Measurements from ENCODE around the gene FEM1C.

Gene FEM1C

GRCh38 chr5:115544436-115545350 is at the start of gene FEM1C (continued):
- peak; percentile 68; the same call in 1 of the 2 replicates for TF ChIP-seq ZNF394 (tag by site-specific recombination; IDR thresholded peaks at IDR 0.05; ENCODE audit: borderline replicate concordance)
- 0 out of 2 replicates have a peak, but pooled peaks have one; percentile 12 for TF ChIP-seq ZNF19 (tag by site-specific recombination; IDR thresholded peaks at IDR 0.05; ENCODE audit: low read depth)
- 0 out of 2 replicates have a peak, but pooled peaks have one; percentile 20 for TF ChIP-seq BCL11A (tag by site-specific recombination; IDR thresholded peaks at IDR 0.05; ENCODE audit: low read depth)
- TF ChIP-seq BCL6B (tag by site-specific recombination; IDR thresholded peaks at IDR 0.05): no peak
- TF ChIP-seq ZNF530 (tag by site-specific recombination; IDR thresholded peaks at IDR 0.05; ENCODE audit: low read depth): no peak

GRCh38 chr5:115589043-115589442 is 44.5 kb upstream of the FEM1C start:
- ChIA-PET POLR2A (no interaction called here), CTCF (interaction anchor here (0.5 to 5.2 kb wide), 6 partner anchors 13 to 479 kb away, joined by 3 to 23 read pairs (median 3); no protein-coding TSS in a partner anchor)
- Histone ChIP-seq H3K36me3 (ENCODE audit: control insufficient read depth in 2 of 2, insufficient read depth in 1 of 2, low read length in 2 of 2) (no peaks in the 10 kb centered on the region), H3K4me1 (ENCODE audit: control insufficient read depth, insufficient read depth, low read length) (no peaks in the 10 kb centered on the region), H3K9me3 (ENCODE audit: control insufficient read depth, insufficient read depth, low read depth, low read length) (no peaks in the 10 kb centered on the region), H3K27ac (ENCODE audit: extremely low read depth, low read depth, low read length) (no peak overlapping the region), H3K4me3 (ENCODE audit: low read depth, low read length) (no peak overlapping the region)
- no peak for TF ChIP-seq ZNF610 (tag by site-specific recombination; IDR thresholded peaks at IDR 0.05; ENCODE audit: borderline replicate concordance)
- no peak for TF ChIP-seq ZSCAN18 (tag by site-specific recombination; IDR thresholded peaks at IDR 0.05)
- no peak for TF ChIP-seq ZNF18 (tag by site-specific recombination; IDR thresholded peaks at IDR 0.05)
- no peak for TF ChIP-seq PRDM4 (tag by site-specific recombination; IDR thresholded peaks at IDR 0.05)
- TF ChIP-seq ZNF211 (tag by site-specific recombination; IDR thresholded peaks at IDR 0.05; ENCODE audit: low read depth): no peak
- TF ChIP-seq GLI2 (tag by site-specific recombination; IDR thresholded peaks at IDR 0.05; ENCODE audit: borderline replicate concordance, low read depth): no peak
- TF ChIP-seq CTCF (tag by site-specific recombination; IDR thresholded peaks at IDR 0.05): no peak
- TF ChIP-seq ZNF791 (tag by site-specific recombination; IDR thresholded peaks at IDR 0.05): no peak
- no peak for TF ChIP-seq ZNF621 (tag by site-specific recombination; IDR thresholded peaks at IDR 0.05)
- TF ChIP-seq ZNF623 (tag by site-specific recombination; IDR thresholded peaks at IDR 0.05): no peak
- no peak for TF ChIP-seq ZFP41 (tag by site-specific recombination; IDR thresholded peaks at IDR 0.05; ENCODE audit: borderline replicate concordance)
- no peak for TF ChIP-seq ZNF248 (tag by site-specific recombination; IDR thresholded peaks at IDR 0.05)
- no peak for TF ChIP-seq ZNF121 (tag by site-specific recombination; IDR thresholded peaks at IDR 0.05)
- no peak for TF ChIP-seq ZNF561 (tag by site-specific recombination; IDR thresholded peaks at IDR 0.05; ENCODE audit: borderline replicate concordance)
- TF ChIP-seq ZNF175 (tag by site-specific recombination; IDR thresholded peaks at IDR 0.05): no peak
- TF ChIP-seq ZNF280D (tag by site-specific recombination; IDR thresholded peaks at IDR 0.05): no peak
